ENCODE results near the gene MBD6.

GRCh38 chr12:57548013-57548315, 25.3 kb downstream of the MBD6 start:
- TF ChIP-seq, protein P1, sequence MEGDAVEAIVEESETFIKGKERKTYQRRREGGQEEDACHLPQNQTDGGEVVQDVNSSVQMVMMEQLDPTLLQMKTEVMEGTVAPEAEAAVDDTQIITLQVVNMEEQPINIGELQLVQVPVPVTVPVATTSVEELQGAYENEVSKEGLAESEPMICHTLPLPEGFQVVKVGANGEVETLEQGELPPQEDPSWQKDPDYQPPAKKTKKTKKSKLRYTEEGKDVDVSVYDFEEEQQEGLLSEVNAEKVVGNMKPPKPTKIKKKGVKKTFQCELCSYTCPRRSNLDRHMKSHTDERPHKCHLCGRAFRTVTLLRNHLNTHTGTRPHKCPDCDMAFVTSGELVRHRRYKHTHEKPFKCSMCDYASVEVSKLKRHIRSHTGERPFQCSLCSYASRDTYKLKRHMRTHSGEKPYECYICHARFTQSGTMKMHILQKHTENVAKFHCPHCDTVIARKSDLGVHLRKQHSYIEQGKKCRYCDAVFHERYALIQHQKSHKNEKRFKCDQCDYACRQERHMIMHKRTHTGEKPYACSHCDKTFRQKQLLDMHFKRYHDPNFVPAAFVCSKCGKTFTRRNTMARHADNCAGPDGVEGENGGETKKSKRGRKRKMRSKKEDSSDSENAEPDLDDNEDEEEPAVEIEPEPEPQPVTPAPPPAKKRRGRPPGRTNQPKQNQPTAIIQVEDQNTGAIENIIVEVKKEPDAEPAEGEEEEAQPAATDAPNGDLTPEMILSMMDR (conservative IDR thresholded peaks at IDR 0.05; ENCODE audit: low read depth, low read length) = no peak
- no peak for TF ChIP-seq EZH2 (IDR thresholded peaks at IDR 0.05; ENCODE audit: borderline replicate concordance, low read depth, low read length, poor library complexity, severe bottlenecking)

Data from A673 (cell line).